Gastroesophageal sphincter (tissue), 3 donors: ENCODE data around the gene SNED1.

Experiments used
- CTCF ChIP-seq, 4 experiments: fragments of 200-600 bp in 2 of 4; fragments of 450-650 bp in 2 of 4; sonication (generic) in 1 of 4; IDR thresholded peaks; one replicate each; pipeline ENCODE4 v1.5.1; 2017 to 2019; ENCODE audit warnings: antibody characterized with exemption in 4 of 4, mild to moderate bottlenecking in 2 of 4, moderate library complexity in 2 of 4
- POLR2A ChIP-seq, 2 donors: fragments of 450-650 bp; IDR thresholded peaks; one replicate each; pipeline ENCODE4 v1.6.1; 2017; ENCODE audit warnings: antibody characterized with exemption in 2 of 2, mild to moderate bottlenecking in 2 of 2, moderate library complexity in 1 of 2

DNA sequence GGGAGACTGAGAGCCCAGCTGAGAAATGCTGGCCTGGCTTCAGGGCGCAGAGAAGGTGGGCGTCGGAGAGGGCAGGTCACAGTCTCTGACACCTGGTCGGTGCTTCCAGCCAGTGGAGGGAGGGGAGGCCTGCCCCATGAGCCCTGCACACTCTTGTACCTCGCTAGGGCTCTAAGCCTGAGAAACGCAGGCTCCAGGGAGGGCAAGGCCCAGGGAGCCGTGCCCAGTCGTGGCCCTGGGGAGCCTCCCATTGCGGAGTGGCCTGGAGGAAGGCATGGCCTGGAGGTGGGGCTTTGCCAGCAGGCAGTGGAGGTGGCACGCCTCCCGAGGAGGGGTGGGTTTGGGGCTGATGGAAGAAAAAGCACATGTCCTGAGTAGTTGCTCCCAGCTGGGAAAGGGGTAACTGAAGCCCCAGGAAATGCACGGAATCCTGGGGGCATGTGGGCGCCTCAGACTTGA lies 64.7 kb downstream of the SNED1 start:
- TF ChIP-seq POLR2A (IDR thresholded peaks at IDR 0.05) (no peak), CTCF (IDR thresholded peaks at IDR 0.05) (no peak)
